GM10248 (cell line): ENCODE data around the gene RAD51B.

Source experiments
- CTCF ChIA-PET: fragments of 300-600 bp; sonication (Branson Sonifier 250); formaldehyde crosslinking; extraction: SDS; loops from one replicate; lab custom pipeline; 2021; ENCODE audit warnings: antibody characterized with exemption; lab: Yijun Ruan, JAX
- POLR2A ChIA-PET: fragments of 350-650 bp; sonication (Branson Sonifier 250); formaldehyde crosslinking; extraction: SDS; loops from one replicate; lab custom pipeline; 2020; ENCODE audit warnings: antibody characterized with exemption; lab: Yijun Ruan, JAX
- DNase-seq: peaks from one replicate; pipeline ENCODE4 v3.0.0; 2012; ENCODE audit errors: extremely low spot score
- CTCF ChIP-seq: IDR thresholded peaks from 2 replicates; pipeline ENCODE4 v1.5.1; 2012; ENCODE audit warnings: mild to moderate bottlenecking, low read depth; ENCODE audit errors: extremely low read depth, missing control alignments, control extremely low read depth

The RAD51B gene

GRCh38 chr14:68318828-68319227 is 499.2 kb downstream of the RAD51B start:
- no peak for DNase-seq
- TF ChIP-seq CTCF = no peak
- ChIA-PET CTCF (interaction anchor here (0.8 to 2.0 kb wide), 6 partner anchors 10 to 49 kb away, joined by 3 to 9 read pairs (median 3); no protein-coding TSS in a partner anchor), POLR2A (no interaction called here)

GRCh38 chr14:68320495-68320894 is 500.9 kb downstream of the RAD51B start:
- DNase-seq = no peak
- POLR2A ChIA-PET = no interaction called here
- CTCF ChIA-PET = interaction anchor here (1.0 to 3.5 kb wide), 6 partner anchors 11 to 39 kb away, joined by 3 to 13 read pairs (median 4); no protein-coding TSS in a partner anchor
- no peak for TF ChIP-seq CTCF

DNA sequence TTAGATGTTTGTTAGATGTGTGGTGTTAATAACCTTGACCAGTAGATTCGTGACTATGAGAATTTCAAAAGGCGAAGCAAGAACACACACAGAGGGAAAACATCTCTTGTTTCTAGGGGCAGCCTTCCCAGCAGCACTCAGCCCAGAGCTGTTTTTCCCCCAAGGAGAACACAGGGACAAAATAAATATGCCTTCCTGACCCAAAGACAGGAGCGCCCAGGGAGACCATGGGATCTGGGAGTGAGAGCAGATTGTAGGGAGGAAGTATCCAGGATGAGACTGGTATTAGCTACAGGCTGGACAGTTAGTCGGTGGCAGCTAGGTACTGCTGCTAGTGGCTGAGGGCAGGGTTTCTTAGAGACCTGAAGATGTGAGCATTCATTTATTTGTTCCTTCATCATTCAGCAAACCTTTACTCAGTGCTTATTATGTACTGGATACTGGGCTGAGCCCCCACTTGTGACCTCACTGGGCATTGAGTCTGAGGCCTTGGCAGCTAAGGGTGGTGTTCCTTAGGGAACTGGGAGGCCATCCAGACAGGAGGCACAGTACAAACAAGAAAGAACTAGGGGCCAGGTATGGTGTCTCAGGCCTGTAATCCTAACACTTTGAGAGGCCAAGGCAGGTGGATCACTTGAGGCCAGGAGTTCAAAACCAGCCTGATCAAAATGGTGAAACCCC is 503.5 kb downstream of the RAD51B start:
- no peak for TF ChIP-seq CTCF
- POLR2A ChIA-PET = interaction anchor here (0.6 kb wide), 1 partner anchor 341 kb away, joined by 7 read pairs; no protein-coding TSS in a partner anchor
- CTCF ChIA-PET = interaction anchor here (1.0 to 3.5 kb wide), 8 partner anchors 9 to 378 kb away, joined by 3 to 13 read pairs (median 4); no protein-coding TSS in a partner anchor
- no peak for DNase-seq

- DNase-seq = no peak
- TF ChIP-seq CTCF = no peak
- ChIA-PET POLR2A (no interaction called here), CTCF (no interaction called here)
Observed at GRCh38 chr14:68325267-68325807, 505.8 kb downstream of the RAD51B start.

DNA sequence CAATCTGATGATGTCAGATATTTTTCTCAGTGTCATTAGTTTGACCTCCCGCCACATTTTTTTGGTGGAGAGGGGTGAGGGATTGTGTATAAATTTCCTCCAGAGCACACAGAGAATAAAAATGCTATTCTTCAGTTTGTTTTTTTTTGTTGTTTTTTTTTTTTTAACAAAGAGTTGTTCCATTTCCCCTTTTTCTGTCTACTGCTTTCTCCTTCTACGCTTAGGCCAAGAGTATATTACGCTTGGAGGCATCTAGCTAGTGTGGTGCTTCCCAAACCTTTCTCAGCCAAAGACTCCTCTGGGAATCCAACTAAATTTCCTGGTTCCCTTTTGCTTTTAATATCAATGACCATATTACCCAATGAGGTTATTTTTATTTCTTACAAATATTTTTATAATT is 507.7 kb downstream of the RAD51B start:
- DNase-seq = no peak
- POLR2A ChIA-PET = interaction anchor here (0.7 kb wide), 1 partner anchor 35 kb away, joined by 3 read pairs; no protein-coding TSS in a partner anchor
- TF ChIP-seq CTCF = no peak
- CTCF ChIA-PET = no interaction called here

- TF ChIP-seq CTCF = no peak
- CTCF ChIA-PET = interaction anchor here (0.7 to 2.0 kb wide), 15 partner anchors 9 to 489 kb away, joined by 3 to 11 read pairs (median 4); no protein-coding TSS in a partner anchor
- DNase-seq = peak; percentile 25
- POLR2A ChIA-PET = no interaction called here
Observed at GRCh38 chr14:68328509-68328908, 508.9 kb downstream of the RAD51B start.
